GM10248 (cell line): ENCODE data around the gene NMT2.

Source experiments
- CTCF ChIA-PET: fragments of 300-600 bp; sonication (Branson Sonifier 250); formaldehyde crosslinking; extraction: SDS; loops from one replicate; lab custom pipeline; 2021; ENCODE audit warnings: antibody characterized with exemption; lab: Yijun Ruan, JAX
- POLR2A ChIA-PET: fragments of 350-650 bp; sonication (Branson Sonifier 250); formaldehyde crosslinking; extraction: SDS; loops from one replicate; lab custom pipeline; 2020; ENCODE audit warnings: antibody characterized with exemption; lab: Yijun Ruan, JAX
- DNase-seq: peaks from one replicate; pipeline ENCODE4 v3.0.0; 2012; ENCODE audit errors: extremely low spot score
- TF ChIP-seq, protein P1 (sequence below): IDR thresholded peaks from 2 replicates; pipeline ENCODE4 v1.5.1; 2012; ENCODE audit warnings: mild to moderate bottlenecking, low read depth; ENCODE audit errors: extremely low read depth, missing control alignments, control extremely low read depth

The NMT2 gene

DNA sequence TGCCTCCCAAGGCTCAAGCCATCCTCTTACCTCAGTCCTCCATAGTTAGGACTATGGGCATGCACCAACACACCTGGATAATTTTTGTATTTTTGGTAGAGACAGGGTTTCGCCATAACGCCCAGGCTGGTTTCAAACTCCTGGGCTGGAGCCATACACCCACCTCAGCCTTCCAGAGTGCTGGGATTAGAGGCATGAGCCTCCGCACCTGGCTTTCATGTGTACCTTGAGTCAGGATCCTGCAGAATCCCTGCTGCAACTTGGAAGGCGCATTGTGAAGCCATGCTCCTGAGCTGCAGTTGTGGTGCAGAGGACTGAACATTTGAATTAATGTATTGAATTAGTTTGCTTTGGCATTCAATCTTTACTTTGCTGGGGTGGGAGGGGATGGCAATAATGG, 29.4 kb upstream of the NMT2 start:
- POLR2A ChIA-PET: no interaction called here
- DNase-seq: no peak
- CTCF ChIA-PET: interaction anchor here (1.1 kb wide), 1 partner anchor 10 kb away, joined by 3 read pairs; no protein-coding TSS in a partner anchor
- TF ChIP-seq, protein P1, sequence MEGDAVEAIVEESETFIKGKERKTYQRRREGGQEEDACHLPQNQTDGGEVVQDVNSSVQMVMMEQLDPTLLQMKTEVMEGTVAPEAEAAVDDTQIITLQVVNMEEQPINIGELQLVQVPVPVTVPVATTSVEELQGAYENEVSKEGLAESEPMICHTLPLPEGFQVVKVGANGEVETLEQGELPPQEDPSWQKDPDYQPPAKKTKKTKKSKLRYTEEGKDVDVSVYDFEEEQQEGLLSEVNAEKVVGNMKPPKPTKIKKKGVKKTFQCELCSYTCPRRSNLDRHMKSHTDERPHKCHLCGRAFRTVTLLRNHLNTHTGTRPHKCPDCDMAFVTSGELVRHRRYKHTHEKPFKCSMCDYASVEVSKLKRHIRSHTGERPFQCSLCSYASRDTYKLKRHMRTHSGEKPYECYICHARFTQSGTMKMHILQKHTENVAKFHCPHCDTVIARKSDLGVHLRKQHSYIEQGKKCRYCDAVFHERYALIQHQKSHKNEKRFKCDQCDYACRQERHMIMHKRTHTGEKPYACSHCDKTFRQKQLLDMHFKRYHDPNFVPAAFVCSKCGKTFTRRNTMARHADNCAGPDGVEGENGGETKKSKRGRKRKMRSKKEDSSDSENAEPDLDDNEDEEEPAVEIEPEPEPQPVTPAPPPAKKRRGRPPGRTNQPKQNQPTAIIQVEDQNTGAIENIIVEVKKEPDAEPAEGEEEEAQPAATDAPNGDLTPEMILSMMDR: no peak

DNA sequence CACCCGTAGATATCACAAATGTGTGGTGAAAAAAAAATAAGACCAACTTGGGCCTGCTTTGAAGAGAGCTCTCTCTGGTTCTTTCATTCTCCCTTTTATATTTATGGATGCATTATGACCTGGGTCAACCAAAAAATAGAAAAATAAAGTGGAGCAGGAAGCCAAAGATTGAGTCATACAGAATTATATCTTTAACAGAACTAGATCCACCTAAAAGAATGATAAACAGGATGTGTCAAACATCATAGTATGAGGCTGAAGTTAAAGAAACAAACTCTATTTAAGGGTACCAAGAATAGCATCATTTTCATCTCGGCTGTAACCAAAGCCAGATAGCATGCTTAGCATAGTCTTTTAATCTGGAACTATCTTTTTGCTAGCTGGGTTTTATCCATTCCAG, 28.8 kb upstream of the NMT2 start:
- no peak for DNase-seq
- CTCF ChIA-PET: no interaction called here
- POLR2A ChIA-PET: no interaction called here
- TF ChIP-seq, protein P1: no peak

DNA sequence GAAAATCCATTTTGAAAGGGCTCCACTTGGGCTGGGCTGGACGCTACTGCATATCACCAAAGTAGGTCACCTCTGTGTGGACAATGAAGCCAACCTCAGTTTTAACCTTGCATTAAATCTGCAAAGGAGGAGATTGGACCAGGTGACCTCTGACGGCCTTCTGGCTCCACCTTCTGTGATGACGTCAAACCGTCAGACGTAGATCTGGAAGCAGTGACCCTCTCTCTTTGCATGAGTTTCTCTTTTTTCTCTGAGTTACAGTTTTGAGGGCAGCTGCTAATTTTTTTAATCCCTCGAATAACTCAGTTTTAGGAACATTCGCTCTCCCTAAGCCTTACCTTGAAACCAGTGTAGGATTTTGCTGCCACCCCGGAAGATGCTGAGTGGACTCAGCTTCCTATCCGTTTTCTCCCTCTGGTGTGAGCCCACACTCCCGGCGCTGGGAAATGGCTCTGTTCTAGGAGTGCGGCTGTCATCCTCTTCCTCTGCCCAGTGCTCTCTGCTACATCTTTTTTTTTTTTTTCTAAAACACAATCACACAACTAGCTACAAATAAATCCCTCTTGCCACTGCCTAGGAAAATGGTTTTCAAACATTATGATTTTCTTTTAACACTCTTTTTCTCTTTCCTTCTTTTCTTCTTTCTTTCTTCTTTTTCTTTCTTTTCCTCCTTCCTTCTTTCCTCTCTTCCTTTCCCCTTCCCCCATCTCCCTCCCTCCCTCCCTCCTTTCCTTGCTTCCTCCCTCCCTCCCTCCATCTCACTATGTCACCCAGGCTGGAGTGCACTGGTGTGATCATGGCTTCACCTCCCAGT, 27.7 kb upstream of the NMT2 start:
- ChIA-PET CTCF (no interaction called here), POLR2A (no interaction called here)
- no peak for DNase-seq
- TF ChIP-seq, protein P1: no peak

DNA sequence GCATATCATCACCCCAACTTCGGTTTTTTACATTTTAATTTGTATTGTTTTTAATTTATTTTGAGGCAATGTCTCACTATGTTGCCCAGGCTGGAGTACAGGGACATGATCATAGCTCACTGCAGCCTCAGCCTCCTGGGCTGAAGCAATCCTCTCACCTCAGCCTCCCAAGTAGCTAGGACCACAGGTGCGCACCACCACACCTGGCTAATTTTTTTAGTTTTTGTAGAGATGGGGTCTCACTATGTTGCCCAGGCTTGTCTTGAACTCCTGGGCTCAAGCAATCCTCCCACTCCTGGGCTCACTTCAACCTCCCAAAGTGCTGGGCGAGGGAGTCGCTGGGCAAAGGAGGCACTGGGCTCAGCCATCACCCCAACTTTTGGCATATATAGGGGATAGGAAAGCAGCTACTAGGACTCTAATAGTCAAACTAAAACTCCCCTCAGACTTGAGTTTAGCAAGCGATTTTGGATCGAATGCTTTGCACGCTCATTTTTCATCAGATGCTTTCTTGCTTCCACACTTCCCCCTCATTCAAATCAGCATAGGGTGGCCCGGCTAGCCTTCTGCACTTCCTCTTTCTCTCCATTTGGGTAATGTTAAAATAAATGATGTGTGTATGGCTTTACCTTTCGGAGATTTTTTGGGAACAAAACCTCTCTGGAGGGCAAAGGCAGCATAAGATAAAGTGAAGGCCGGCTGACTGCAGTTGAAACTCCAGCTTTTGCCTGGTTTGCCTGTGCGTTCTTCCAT, 20.8 kb upstream of the NMT2 start:
- CTCF ChIA-PET: interaction anchor here (1.4 to 1.5 kb wide), 2 partner anchors 8 to 12 kb away, joined by 3 to 4 read pairs; no protein-coding TSS in a partner anchor
- DNase-seq: no peak
- POLR2A ChIA-PET: no interaction called here
- TF ChIP-seq, protein P1: no peak

DNA sequence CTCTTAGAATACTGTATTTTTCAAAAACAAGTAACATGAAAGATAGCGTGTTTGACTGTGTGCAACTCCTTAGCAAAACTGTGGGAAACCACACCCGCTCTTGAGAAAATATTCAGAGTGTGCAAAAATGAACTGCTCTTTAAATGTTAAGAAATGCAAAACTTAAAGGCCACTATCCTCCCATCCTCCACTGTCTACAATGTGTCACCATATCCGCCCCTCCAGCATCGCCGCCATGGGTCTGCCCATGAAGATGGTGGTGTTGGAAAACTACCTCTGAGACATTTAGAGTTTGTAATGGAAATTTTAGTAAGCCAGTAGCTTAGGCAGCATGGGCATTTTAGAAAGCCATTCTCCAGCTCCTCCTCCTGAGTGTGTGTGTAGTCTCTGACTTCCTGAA, 20.1 kb upstream of the NMT2 start:
- TF ChIP-seq, protein P1: no peak
- no peak for DNase-seq
- ChIA-PET CTCF (no interaction called here), POLR2A (no interaction called here)

DNA sequence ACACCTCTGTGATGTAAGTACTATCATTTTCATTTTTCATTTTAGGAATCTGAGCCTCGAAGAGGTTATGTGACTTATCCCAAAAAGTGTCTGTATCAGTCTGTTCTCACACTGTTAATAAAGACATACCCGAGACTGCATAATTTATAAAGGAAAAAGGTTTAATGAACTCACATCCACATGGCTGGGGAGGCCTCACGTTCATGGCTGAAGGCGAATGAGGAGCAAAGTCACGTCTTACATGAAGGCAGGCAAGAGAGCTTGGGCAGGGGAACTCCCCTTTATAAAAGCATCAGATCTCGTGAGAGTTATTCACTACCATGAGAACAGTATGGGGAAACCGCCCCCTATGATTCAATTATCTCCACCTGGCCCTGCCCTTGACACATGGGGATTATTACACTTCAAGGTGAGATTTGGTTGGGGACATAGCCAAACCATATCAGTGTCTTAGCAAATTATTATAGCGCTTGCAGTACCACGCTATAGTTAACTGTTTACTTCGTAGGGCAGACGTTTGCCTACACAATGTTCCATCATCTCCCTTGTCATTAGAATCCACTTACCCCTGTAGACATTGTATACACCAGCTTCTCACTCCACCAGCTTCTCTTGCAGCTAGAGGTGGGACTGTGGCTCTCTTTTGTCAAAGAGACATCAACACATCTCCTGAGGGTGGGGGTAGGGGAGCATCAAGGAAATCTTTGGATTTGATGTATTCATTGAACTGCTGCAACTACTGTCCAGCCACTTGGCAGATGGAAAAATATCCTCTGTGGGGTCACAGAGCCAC, 15.4 kb upstream of the NMT2 start:
- DNase-seq: no peak
- ChIA-PET POLR2A (no interaction called here), CTCF (interaction anchor here (1.1 kb wide), 1 partner anchor 9 kb away, joined by 3 read pairs; no protein-coding TSS in a partner anchor)
- TF ChIP-seq, protein P1: no peak
